ENCODE measurements around the gene KRTAP10-9.

KRTAP10-9 gene

DNA sequence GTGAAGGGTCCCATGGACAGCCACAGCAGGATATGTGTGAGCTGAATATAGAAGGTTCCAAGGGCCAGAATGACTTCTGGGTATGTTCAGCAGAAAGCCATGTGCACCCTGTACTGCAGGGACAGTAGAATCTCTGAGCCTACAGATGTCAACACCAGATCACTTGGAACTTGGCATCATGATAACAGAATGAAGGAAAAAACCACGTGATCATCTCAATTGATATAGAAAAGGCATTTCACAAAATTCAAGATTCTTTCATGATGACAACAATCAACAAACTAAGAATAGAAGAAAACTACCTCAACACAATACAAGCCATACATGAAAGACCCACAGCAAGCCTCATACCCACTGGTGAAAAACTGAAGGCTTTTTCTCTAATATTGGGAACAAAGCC lies 40.7 kb downstream of the KRTAP10-9 start:
- DNase-seq = no peak

DNA sequence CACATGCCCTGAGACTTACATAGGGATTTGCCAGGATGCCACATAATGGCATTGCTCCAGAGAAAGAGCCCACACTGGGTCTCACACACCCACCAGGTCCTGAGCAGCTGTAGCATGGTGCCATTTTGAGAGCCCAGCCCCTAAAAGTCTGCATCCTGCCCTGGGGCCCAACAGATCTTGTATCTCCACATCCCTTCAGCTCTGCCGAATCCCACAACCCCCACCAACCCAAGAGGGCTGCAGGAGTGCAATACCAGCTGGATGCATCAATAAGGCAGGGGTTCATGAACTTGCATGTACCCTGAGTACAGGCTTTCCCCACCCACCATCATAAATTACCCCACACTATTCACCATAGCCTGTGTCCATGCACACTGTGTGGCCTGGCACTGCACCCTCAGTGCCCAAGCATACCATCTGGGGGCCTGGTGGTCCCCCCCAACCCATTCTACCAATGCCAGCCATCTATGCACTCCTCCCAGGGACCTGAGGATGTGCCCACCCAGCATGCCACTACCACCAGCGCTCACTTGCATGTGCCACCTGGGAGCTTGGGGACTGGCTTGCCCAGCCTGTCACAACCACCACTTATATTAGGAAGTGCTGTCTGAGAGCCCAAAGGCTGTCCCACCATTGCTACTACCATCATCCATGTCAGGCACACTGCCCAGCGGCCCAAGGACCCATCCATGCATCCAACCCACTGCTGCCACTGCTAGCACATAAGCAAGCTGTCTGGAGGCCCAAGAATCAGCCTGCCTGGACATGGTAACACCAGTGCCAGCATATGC lies 43.9 kb downstream of the KRTAP10-9 start:
- no peak for DNase-seq

DNA sequence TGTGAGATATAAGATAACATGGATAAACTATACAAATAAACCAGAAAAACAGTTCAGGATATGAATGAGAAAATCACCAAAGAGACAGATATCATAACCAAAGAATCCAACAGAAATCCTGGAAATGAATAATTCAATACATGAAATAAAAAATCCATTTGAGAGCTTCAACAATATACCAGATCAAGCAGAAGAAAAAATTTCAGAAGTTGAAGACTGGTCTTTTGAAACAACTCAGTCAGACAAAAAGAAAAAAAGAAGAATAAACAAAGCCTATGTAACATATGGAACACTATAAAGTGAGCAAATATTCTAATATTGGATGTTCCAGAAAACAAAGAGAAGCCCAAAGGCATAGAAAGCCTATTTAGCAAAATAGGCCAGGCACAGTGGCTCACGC lies 45.0 kb downstream of the KRTAP10-9 start:
- DNase-seq = no peak

DNA sequence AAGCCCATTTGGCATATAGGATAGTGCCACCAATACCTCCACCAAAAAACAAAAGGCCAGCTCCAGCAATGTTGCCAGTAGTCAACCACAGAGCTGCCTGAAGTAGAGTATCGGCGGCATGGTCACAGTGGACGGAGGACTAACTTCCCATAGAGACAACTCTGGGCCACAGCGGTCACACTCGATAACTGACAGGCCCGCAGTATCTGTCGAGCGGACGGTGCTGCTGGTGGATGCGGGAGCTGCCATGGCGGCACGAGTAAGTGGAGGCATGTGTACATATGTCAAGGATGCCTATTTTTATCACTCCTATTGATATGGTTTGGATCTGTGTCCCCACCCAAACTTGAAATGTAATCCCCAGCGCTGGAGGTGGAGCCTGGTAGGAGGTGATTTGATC lies 51.0 kb downstream of the KRTAP10-9 start:
- DNase-seq = no peak

Data from CD4-positive, alpha-beta T cell treated with Interleukin-1 beta for 1 hour (primary cell).